IPS-20b (cell line): Measurements from ENCODE around the gene HSPB7.
"Not testable (repeated sequence)": the region's sequence is repeated elsewhere in the genome, so short reads cannot be mapped to it uniquely, and the experiment has no call there.

Source experiments
- H3K27ac ChIP-seq: one replicate; pipeline ENCODE4 v1.5.1; 2013; ENCODE audit warnings: low read length
- H3K27me3 ChIP-seq: 2 replicates; pipeline ENCODE4 v1.6.1; 2013; ENCODE audit warnings: mild to moderate bottlenecking, low read length, inconsistent platforms; ENCODE audit not compliant: insufficient read depth
- H3K36me3 ChIP-seq: 2 replicates; pipeline ENCODE4 v1.6.1; 2013; ENCODE audit warnings: low read depth, mild to moderate bottlenecking, inconsistent platforms, low read length, moderate library complexity; ENCODE audit not compliant: insufficient read depth
- H3K4me1 ChIP-seq: 2 replicates; pipeline ENCODE4 v1.6.1; 2013; ENCODE audit warnings: mild to moderate bottlenecking, control low read depth, inconsistent platforms, low read length, moderate library complexity; ENCODE audit not compliant: insufficient read depth
- H3K4me3 ChIP-seq: 2 replicates; pipeline ENCODE4 v1.5.1; 2013; ENCODE audit warnings: mild to moderate bottlenecking, low read length, inconsistent platforms
- H3K9ac ChIP-seq: 2 replicates; pipeline ENCODE4 v1.6.1; 2013; ENCODE audit warnings: low read depth, mild to moderate bottlenecking, inconsistent platforms, low read length, moderate library complexity
- H3K9me3 ChIP-seq: 2 replicates; pipeline ENCODE4 v1.6.1; 2013; ENCODE audit warnings: mild to moderate bottlenecking, low read depth, low read length, inconsistent platforms; ENCODE audit not compliant: insufficient read depth

The HSPB7 gene

GRCh38 chr1:16031551-16031950, 13.7 kb upstream of the HSPB7 start:
- no peak overlapping the region for H3K9ac ChIP-seq
- H3K4me3 ChIP-seq, result no peak overlapping the region
- no peaks in the 10 kb centered on the region for H3K9me3 ChIP-seq
- no peaks in the 10 kb centered on the region; the same call in 1 of the 2 replicates for H3K4me1 ChIP-seq
- no peaks in the 10 kb centered on the region for H3K27me3 ChIP-seq
- no peaks in the 10 kb centered on the region for H3K36me3 ChIP-seq
- no peak overlapping the region for H3K27ac ChIP-seq

- peaks cover 12% of the 10 kb centered on the region; the same call in 1 of the 2 replicates for H3K27me3 ChIP-seq
- H3K4me3 ChIP-seq, result no peak overlapping the region
These were observed 11.4 kb upstream of the HSPB7 start for GRCh38 chr1:16029288-16029687.

GRCh38 chr1:16029003-16029268, 11.1 kb upstream of the HSPB7 start:
- H3K36me3 ChIP-seq, H3K4me3 ChIP-seq, H3K9me3 ChIP-seq, H3K4me1 ChIP-seq, H3K27ac ChIP-seq, H3K9ac ChIP-seq: not testable (repeated sequence)
- peaks cover 15% of the 10 kb centered on the region; the same call in 1 of the 2 replicates for H3K27me3 ChIP-seq

More at GRCh38 chr1:16029288-16029687, 11.4 kb upstream of the HSPB7 start:
- Histone ChIP-seq H3K4me1 (no peaks in the 10 kb centered on the region; the same call in 1 of the 2 replicates), H3K27ac (no peak overlapping the region), H3K9me3 (no peaks in the 10 kb centered on the region), H3K9ac (no peak overlapping the region), H3K36me3 (no peaks in the 10 kb centered on the region)

GRCh38 chr1:16028237-16029002, 10.6 kb upstream of the HSPB7 start:
- Histone ChIP-seq H3K4me3 (no peak overlapping the region), H3K36me3 (no peaks in the 10 kb centered on the region), H3K27me3 (peaks cover 21% of the 10 kb centered on the region), H3K27ac (no peak overlapping the region), H3K9ac (no peak overlapping the region), H3K4me1 (no peaks in the 10 kb centered on the region; the same call in 1 of the 2 replicates), H3K9me3 (no peaks in the 10 kb centered on the region)

- H3K27me3 ChIP-seq, result peaks cover 35% of the 10 kb centered on the region
- no peaks in the 10 kb centered on the region for H3K36me3 ChIP-seq
- no peaks in the 10 kb centered on the region; the same call in 1 of the 2 replicates for H3K4me1 ChIP-seq
- H3K9me3 ChIP-seq, result no peaks in the 10 kb centered on the region
- peak overlapping the region; percentile 61; the same call in 1 of the 2 replicates for H3K4me3 ChIP-seq
- no peak overlapping the region for H3K27ac ChIP-seq
- H3K9ac ChIP-seq, result no peak overlapping the region
These were observed 9.1 kb upstream of the HSPB7 start for GRCh38 chr1:16026723-16027484.

- not testable (repeated sequence) for H3K27ac ChIP-seq, H3K36me3 ChIP-seq, H3K9me3 ChIP-seq, H3K4me1 ChIP-seq, H3K9ac ChIP-seq
- H3K27me3 ChIP-seq, result peaks cover 41% of the 10 kb centered on the region
- H3K4me3 ChIP-seq, result peak overlapping the region; percentile 61; the same call in 1 of the 2 replicates
These were observed 8.5 kb upstream of the HSPB7 start for GRCh38 chr1:16026302-16026701.

- Histone ChIP-seq H3K27ac (no peak overlapping the region), H3K4me1 (no peaks in the 10 kb centered on the region; the same call in 1 of the 2 replicates), H3K9me3 (no peaks in the 10 kb centered on the region), H3K9ac (no peak overlapping the region), H3K4me3 (no peak overlapping the region), H3K27me3 (peaks cover 44% of the 10 kb centered on the region), H3K36me3 (no peaks in the 10 kb centered on the region)
These were observed 5.3 kb upstream of the HSPB7 start for GRCh38 chr1:16023050-16023653.

GRCh38 chr1:16022393-16022792, 4.5 kb upstream of the HSPB7 start:
- Histone ChIP-seq H3K27me3 (peaks cover 44% of the 10 kb centered on the region), H3K9ac (no peak overlapping the region)

GRCh38 chr1:16021681-16022080, 3.8 kb upstream of the HSPB7 start, which contains the start of gene CLCNKA:
TSS of gene CLCNKA (plus strand) at chr1:16022036. CDS start at chr1:16022620, 584 bp downstream.
- Histone ChIP-seq H3K27ac (no peak within 1 kb of the TSS), H3K4me3 (no peak within 1 kb of the TSS), H3K36me3 (no peaks in the 10 kb centered on the region), H3K9ac (no peak within 1 kb of the TSS), H3K4me1 (peaks cover 3% of the 10 kb centered on the region; the same call in 1 of the 2 replicates), H3K9me3 (no peaks in the 10 kb centered on the region), H3K27me3 (peaks cover 44% of the 10 kb centered on the region)

More at GRCh38 chr1:16022393-16022792, 4.5 kb upstream of the HSPB7 start:
- H3K9me3 ChIP-seq, result no peaks in the 10 kb centered on the region
- H3K36me3 ChIP-seq, result no peaks in the 10 kb centered on the region
- peaks cover under 1% of the 10 kb centered on the region; the same call in 1 of the 2 replicates for H3K4me1 ChIP-seq
- no peak overlapping the region for H3K27ac ChIP-seq
- no peak overlapping the region for H3K4me3 ChIP-seq

GRCh38 chr1:16020878-16021277, 3.0 kb upstream of the HSPB7 start:
- H3K9me3 ChIP-seq, H3K27ac ChIP-seq, H3K36me3 ChIP-seq, H3K9ac ChIP-seq, H3K4me1 ChIP-seq, H3K4me3 ChIP-seq: not testable (repeated sequence)
- peaks cover 44% of the 10 kb centered on the region for H3K27me3 ChIP-seq

- Histone ChIP-seq H3K27ac (no peak overlapping the region), H3K4me3 (no peak overlapping the region), H3K36me3 (no peaks in the 10 kb centered on the region), H3K9ac (no peak overlapping the region), H3K9me3 (no peaks in the 10 kb centered on the region), H3K27me3 (peaks cover 42% of the 10 kb centered on the region), H3K4me1 (peaks cover 3% of the 10 kb centered on the region; the same call in 1 of the 2 replicates)
These were observed 2.5 kb upstream of the HSPB7 start for GRCh38 chr1:16020325-16020724.
